OCI-LY3 (cell line): ENCODE data around the gene ESYT1.

Experiments
- H2AFZ ChIP-seq: fragments of 200-600, 300-600 bp; shearing (Covaris generic); 2 replicates; pipeline ENCODE4 v1.6.0; 2014; ENCODE audit warnings: antibody characterized with exemption, low read depth, low read length
- H3K27ac ChIP-seq: fragments of 200-600, 300-600 bp; sonication (generic); 2 replicates; pipeline ENCODE4 v1.5.1; 2014; ENCODE audit warnings: mild to moderate bottlenecking, low read length, moderate library complexity, mixed read lengths
- H3K27me3 ChIP-seq: fragments of 200-600, 300-600 bp; sonication (generic); 2 replicates; pipeline ENCODE4 v1.6.1; 2014; ENCODE audit warnings: low read depth, low read length, mixed read lengths
- H3K36me3 ChIP-seq: fragments of 200-600, 300-600 bp; sonication (generic); replicated peaks from 2 replicates; pipeline ENCODE3; 2014; ENCODE audit warnings: low read depth, low read length, mixed read lengths
- H3K4me1 ChIP-seq: fragments of 300-600, 200-600 bp; sonication (generic); 2 replicates; pipeline ENCODE4 v1.6.1; 2014; ENCODE audit warnings: low read length, mixed read lengths
- H3K4me2 ChIP-seq: fragments of 200-600, 300-600 bp; sonication (generic); 2 replicates; pipeline ENCODE4 v1.6.1; 2014; ENCODE audit warnings: low read length, mixed read lengths
- H3K4me3 ChIP-seq: fragments of 300-600, 200-600 bp; sonication (generic); 2 replicates; pipeline ENCODE4 v1.5.1; 2014; ENCODE audit warnings: antibody characterized with exemption, mild to moderate bottlenecking, low read length, moderate library complexity
- H3K79me2 ChIP-seq: fragments of 300-600, 200-600 bp; shearing (Covaris generic); 2 replicates; pipeline ENCODE4 v1.6.1; 2014; ENCODE audit warnings: mild to moderate bottlenecking, low read length, mixed read lengths
- H3K9ac ChIP-seq: fragments of 300-600, 200-600 bp; shearing (Covaris generic); 2 replicates; pipeline ENCODE4 v1.6.0; 2014; ENCODE audit warnings: mild to moderate bottlenecking, low read length, moderate library complexity
- H3K9me3 ChIP-seq: fragments of 200-600, 300-600 bp; shearing (Covaris generic); 2 replicates; pipeline ENCODE4 v1.6.1; 2014; ENCODE audit warnings: low read length, mixed read lengths; ENCODE audit not compliant: insufficient read depth
- H4K20me1 ChIP-seq: fragments of 200-600, 300-600 bp; sonication (generic); 2 replicates; pipeline ENCODE4 v1.6.1; 2016; ENCODE audit warnings: low read length, mixed read lengths; ENCODE audit not compliant: insufficient read depth
- CTCF ChIP-seq: fragments of 200-600, 300-600 bp; sonication (generic); IDR thresholded peaks from 2 replicates; pipeline ENCODE4 v1.5.1; 2014; ENCODE audit warnings: antibody characterized with exemption, low read length, low read depth
- EZH2phosphoT487 ChIP-seq: fragments of 200-600 bp; shearing (Covaris generic); IDR thresholded peaks from 2 replicates; pipeline ENCODE4 v1.6.1; 2018; ENCODE audit warnings: antibody characterized with exemption, mixed run types, low read depth

ESYT1 gene

GRCh38 chr12:56082967-56083366 lies 45.1 kb upstream of the ESYT1 start:
- no peak overlapping the region for H3K4me2 ChIP-seq

DNA sequence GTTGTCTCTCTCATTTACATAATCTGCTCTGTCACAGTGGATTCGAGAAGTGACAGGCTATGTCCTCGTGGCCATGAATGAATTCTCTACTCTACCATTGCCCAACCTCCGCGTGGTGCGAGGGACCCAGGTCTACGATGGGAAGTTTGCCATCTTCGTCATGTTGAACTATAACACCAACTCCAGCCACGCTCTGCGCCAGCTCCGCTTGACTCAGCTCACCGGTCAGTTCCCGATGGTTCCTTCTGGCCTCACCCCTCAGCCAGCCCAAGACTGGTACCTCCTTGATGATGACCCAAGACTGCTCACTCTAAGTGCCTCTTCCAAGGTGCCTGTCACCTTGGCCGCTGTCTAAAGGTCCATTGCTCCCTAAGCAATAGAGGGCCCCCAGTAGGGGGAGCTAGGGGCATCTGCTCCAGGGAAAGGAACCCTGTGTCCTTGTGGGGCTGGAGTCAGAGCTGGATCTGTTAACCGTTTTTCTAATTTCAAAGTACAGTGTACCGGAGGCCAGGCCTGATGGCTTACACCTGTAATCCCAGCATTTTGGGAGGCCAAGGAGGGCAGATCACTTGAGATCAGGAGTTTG lies 43.0 kb upstream of the ESYT1 start:
- no peaks in the 10 kb centered on the region for H3K36me3 ChIP-seq

More at GRCh38 chr12:56082967-56083366, 45.1 kb upstream of the ESYT1 start:
- no peak overlapping the region for H3K4me3 ChIP-seq
- no peaks in the 10 kb centered on the region for H4K20me1 ChIP-seq
- no peaks in the 10 kb centered on the region for H3K9me3 ChIP-seq
- no peaks in the 10 kb centered on the region for H3K79me2 ChIP-seq
- no peak overlapping the region for H3K27ac ChIP-seq
- peaks cover 33% of the 10 kb centered on the region for H3K27me3 ChIP-seq
- no peaks in the 10 kb centered on the region for H3K4me1 ChIP-seq
- H3K36me3 ChIP-seq, result no peaks in the 10 kb centered on the region
- H3K9ac ChIP-seq, result no peak overlapping the region
- H2AFZ ChIP-seq, result no peak overlapping the region
- no peak for TF ChIP-seq EZH2phosphoT487
- no peak for TF ChIP-seq CTCF

DNA sequence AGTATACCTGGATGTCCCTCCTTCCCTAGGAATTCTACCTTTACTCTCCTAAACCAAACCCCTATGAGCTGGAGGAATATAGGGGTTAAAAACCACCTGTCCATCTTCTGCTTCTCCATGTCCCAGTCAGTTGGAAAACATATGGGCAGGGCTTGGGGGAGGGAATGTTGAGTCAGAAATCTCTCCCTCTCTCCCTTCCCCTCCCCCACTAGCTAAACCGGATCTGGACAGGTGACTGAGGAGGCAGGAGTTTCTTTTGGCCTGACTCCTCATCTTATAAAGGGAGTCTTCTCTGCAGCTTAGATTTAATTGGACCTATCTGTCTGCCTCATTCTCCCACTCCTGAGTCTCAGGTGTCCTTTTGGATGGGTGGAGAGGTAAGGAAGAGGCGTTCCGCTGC lies 42.0 kb upstream of the ESYT1 start:
- Histone ChIP-seq H3K79me2 (no peaks in the 10 kb centered on the region), H3K27ac (no peak overlapping the region), H3K4me3 (no peak overlapping the region), H3K4me2 (no peak overlapping the region), H3K9ac (no peak overlapping the region), H3K4me1 (no peaks in the 10 kb centered on the region), H3K9me3 (no peaks in the 10 kb centered on the region), H3K27me3 (peaks cover 24% of the 10 kb centered on the region), H3K36me3 (no peaks in the 10 kb centered on the region), H2AFZ (no peak overlapping the region), H4K20me1 (no peaks in the 10 kb centered on the region)
- TF ChIP-seq CTCF (no peak), EZH2phosphoT487 (no peak)

More for the DNA sequence above, 43.0 kb upstream of the ESYT1 start:
- Histone ChIP-seq H3K27me3 (peaks cover 33% of the 10 kb centered on the region), H3K4me3 (no peak overlapping the region), H3K4me2 (no peak overlapping the region), H2AFZ (no peak overlapping the region), H3K9ac (no peak overlapping the region), H3K4me1 (no peaks in the 10 kb centered on the region), H3K27ac (no peak overlapping the region), H4K20me1 (no peaks in the 10 kb centered on the region), H3K9me3 (no peaks in the 10 kb centered on the region), H3K79me2 (no peaks in the 10 kb centered on the region)
- TF ChIP-seq EZH2phosphoT487, result no peak
- TF ChIP-seq CTCF, result peak; percentile 43

DNA sequence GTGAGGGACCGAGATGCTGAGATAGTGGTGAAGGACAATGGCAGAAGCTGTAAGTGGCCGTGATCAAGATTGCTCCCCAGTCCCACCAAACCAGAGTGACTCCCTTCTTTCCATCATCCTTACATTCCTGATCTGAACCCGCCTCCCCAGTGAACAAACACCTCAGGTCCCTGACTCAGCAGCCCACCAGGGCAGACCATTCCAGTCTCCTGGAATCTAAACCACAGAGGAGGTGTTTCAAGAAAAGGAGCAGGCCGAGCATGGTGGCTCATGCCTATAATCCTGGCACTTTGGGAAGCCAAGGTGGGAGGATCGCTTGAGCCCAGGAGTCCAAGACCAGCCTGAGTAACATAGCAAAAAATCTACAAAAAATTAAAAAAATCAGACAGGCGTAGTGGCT lies 41.5 kb upstream of the ESYT1 start:
- Histone ChIP-seq H3K36me3 (no peaks in the 10 kb centered on the region), H2AFZ (no peak overlapping the region), H3K4me3 (no peak overlapping the region), H3K79me2 (no peaks in the 10 kb centered on the region), H4K20me1 (no peaks in the 10 kb centered on the region), H3K4me1 (no peaks in the 10 kb centered on the region), H3K27ac (no peak overlapping the region), H3K4me2 (no peak overlapping the region), H3K9me3 (no peaks in the 10 kb centered on the region), H3K9ac (no peak overlapping the region), H3K27me3 (peaks cover 26% of the 10 kb centered on the region)
- no peak for TF ChIP-seq CTCF
- TF ChIP-seq EZH2phosphoT487, result no peak
